Ascending aorta (tissue), 2 donors: ENCODE results near the gene ZFHX2. TPM values are rescaled to one million over a fixed set of nuclear protein-coding genes. Genes with fewer than 3 reads are reported as not detected.

Experiments used
- DNase-seq, 2 donors: peaks; one replicate each; pipeline ENCODE4 v3.0.0-alpha.2; 2019; ENCODE audit warnings: low spot score in 2 of 2
- H3K27ac ChIP-seq, 2 donors: fragments of 200-600 bp; sonication (generic); one replicate each; pipeline ENCODE4 v1.5.1; 2016 to 2017; ENCODE audit warnings: mild to moderate bottlenecking in 1 of 2
- H3K27me3 ChIP-seq: fragments of 200-600 bp; sonication (generic); one replicate; pipeline ENCODE4 v1.5.1; 2017
- H3K36me3 ChIP-seq, 2 donors: fragments of 200-600 bp; sonication (generic); one replicate each; pipeline ENCODE4 v1.5.1; 2016
- H3K4me1 ChIP-seq, 2 donors: fragments of 200-600 bp; sonication (generic); one replicate each; pipeline ENCODE4 v1.5.1; 2016 to 2017; ENCODE audit warnings: mild to moderate bottlenecking in 1 of 2
- H3K4me3 ChIP-seq, 2 donors: fragments of 200-600 bp; sonication (generic); one replicate each; pipeline ENCODE4 v1.5.1; 2016 to 2017; ENCODE audit warnings: mild to moderate bottlenecking in 1 of 2
- H3K9me3 ChIP-seq, 2 donors: fragments of 200-600 bp; sonication (generic); one replicate each; pipeline ENCODE4 v1.5.1; 2016
- CTCF ChIP-seq, 3 experiments: fragments of 200-600 bp in 2 of 3; fragments of 450-650 bp in 1 of 3; sonication (generic) in 2 of 3; IDR thresholded peaks; one replicate each; pipeline ENCODE4 v1.5.1; 2016 to 2019; ENCODE audit warnings: antibody characterized with exemption in 3 of 3, mild to moderate bottlenecking in 1 of 3, moderate library complexity in 1 of 3
- intact Hi-C: fragments of 100-400 bp; cut with DNase I; formaldehyde crosslinking; loops from one replicate; pipeline ENCODE4 v1.15.1; 2023
- total RNA-seq: library from RNA; depleted of rRNA; stranded (reverse); fragments of >200 nt; gene quantifications from one replicate; pipeline ENCODE4 v1.1.0, GENCODE V29; 2016

ZFHX2 gene
- total RNA-seq, 1 donor from 2014 or later: 1.3 TPM

- intact Hi-C loops: no loop called here
- TF ChIP-seq CTCF (IDR thresholded peaks at IDR 0.05): no peak
- Histone ChIP-seq H3K27me3 (peaks cover 23% of the 10 kb centered on the region), H3K4me1 (peaks cover 3 to 4% of the 10 kb centered on the region in 2 donors), H3K27ac (no peak overlapping the region), H3K36me3 (no peaks in the 10 kb centered on the region), H3K4me3 (no peak overlapping the region), H3K9me3 (no peaks in the 10 kb centered on the region)
- DNase-seq: no peak
These were observed 28.2 kb upstream of the ZFHX2 start for GRCh38 chr14:23579739-23580138.

GRCh38 chr14:23579311-23579630 is 27.7 kb upstream of the ZFHX2 start:
- no peak for TF ChIP-seq CTCF (IDR thresholded peaks at IDR 0.05)
- Histone ChIP-seq H3K4me3 (no peak overlapping the region), H3K27me3 (peaks cover 26% of the 10 kb centered on the region)

GRCh38 chr14:23578560-23579310 is 27.2 kb upstream of the ZFHX2 start, which contains the start of gene JPH4:
JPH4 (minus strand) TSS chr14:23578790; CDS start chr14:23577453, 1,337 bp downstream.
- Histone ChIP-seq H3K36me3 (no peaks in the 10 kb centered on the region), H3K27ac (no peak within 1 kb of the TSS), H3K9me3 (no peaks in the 10 kb centered on the region), H3K27me3 (peaks cover 26% of the 10 kb centered on the region), H3K4me1 (peaks cover 3 to 4% of the 10 kb centered on the region in 2 donors), H3K4me3 (peak within 1 kb of the TSS in 1 of 2 donors; percentile 3)
- TF ChIP-seq CTCF (IDR thresholded peaks at IDR 0.05): no peak
- intact Hi-C loops: no loop called here
- no peak for DNase-seq

More at GRCh38 chr14:23579311-23579630, 27.7 kb upstream of the ZFHX2 start:
- Histone ChIP-seq H3K36me3 (no peaks in the 10 kb centered on the region), H3K27ac (no peak overlapping the region), H3K9me3 (no peaks in the 10 kb centered on the region), H3K4me1 (peaks cover 3 to 4% of the 10 kb centered on the region in 2 donors)
- intact Hi-C loops: no loop called here
- DNase-seq: no peak

- Histone ChIP-seq H3K4me1 (peaks cover 3 to 4% of the 10 kb centered on the region in 2 donors), H3K36me3 (no peaks in the 10 kb centered on the region), H3K27me3 (peaks cover 26% of the 10 kb centered on the region), H3K4me3 (peak overlapping the region in 1 of 2 donors; percentile 3), H3K9me3 (no peaks in the 10 kb centered on the region), H3K27ac (no peak overlapping the region)
- TF ChIP-seq CTCF (IDR thresholded peaks at IDR 0.05): no peak
- DNase-seq: no peak
- intact Hi-C loops: no loop called here
These were observed 26.3 kb upstream of the ZFHX2 start for GRCh38 chr14:23577710-23578392.

- peaks cover 26% of the 10 kb centered on the region for H3K27me3 ChIP-seq
- intact Hi-C loops: no loop called here
- no peak for DNase-seq
- peak overlapping the region; percentile 11 to 55 for H3K4me3 ChIP-seq
- TF ChIP-seq CTCF (IDR thresholded peaks at IDR 0.05): no peak
- peaks cover 3 to 4% of the 10 kb centered on the region in 2 donors for H3K4me1 ChIP-seq
- no peak overlapping the region for H3K27ac ChIP-seq
- no peaks in the 10 kb centered on the region for H3K9me3 ChIP-seq
- H3K36me3 ChIP-seq: no peaks in the 10 kb centered on the region
These were observed 25.6 kb upstream of the ZFHX2 start for GRCh38 chr14:23577004-23577681.
